Smooth muscle cell of the brain vasculature (primary cell): Measurements from ENCODE around the gene EGR1.
"Not testable (repeated sequence)": the region's sequence is repeated elsewhere in the genome, so short reads cannot be mapped to it uniquely, and the experiment has no call there.

Source experiments
- DNase-seq: peaks from one replicate; pipeline ENCODE4 v3.0.0-alpha.2; 2012; ENCODE audit warnings: low read depth, low spot score

Gene EGR1

DNA sequence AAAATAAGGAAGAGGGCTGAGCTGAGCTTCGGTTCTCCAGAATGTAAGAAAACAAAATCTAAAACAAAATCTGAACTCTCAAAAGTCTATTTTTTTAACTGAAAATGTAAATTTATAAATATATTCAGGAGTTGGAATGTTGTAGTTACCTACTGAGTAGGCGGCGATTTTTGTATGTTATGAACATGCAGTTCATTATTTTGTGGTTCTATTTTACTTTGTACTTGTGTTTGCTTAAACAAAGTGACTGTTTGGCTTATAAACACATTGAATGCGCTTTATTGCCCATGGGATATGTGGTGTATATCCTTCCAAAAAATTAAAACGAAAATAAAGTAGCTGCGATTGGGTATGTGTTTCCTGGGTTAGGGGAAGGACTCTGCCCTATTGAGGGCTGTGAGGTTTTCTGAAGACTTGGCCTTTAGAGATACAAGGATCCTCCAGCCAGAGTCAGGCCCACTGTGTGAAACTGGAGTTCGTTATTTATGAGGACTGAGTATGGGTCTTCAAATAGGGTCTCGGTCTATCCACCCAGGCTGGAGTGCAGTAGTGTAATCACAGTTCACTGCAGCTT is 3.8 kb downstream of the EGR1 start:
- no peak for DNase-seq

DNA sequence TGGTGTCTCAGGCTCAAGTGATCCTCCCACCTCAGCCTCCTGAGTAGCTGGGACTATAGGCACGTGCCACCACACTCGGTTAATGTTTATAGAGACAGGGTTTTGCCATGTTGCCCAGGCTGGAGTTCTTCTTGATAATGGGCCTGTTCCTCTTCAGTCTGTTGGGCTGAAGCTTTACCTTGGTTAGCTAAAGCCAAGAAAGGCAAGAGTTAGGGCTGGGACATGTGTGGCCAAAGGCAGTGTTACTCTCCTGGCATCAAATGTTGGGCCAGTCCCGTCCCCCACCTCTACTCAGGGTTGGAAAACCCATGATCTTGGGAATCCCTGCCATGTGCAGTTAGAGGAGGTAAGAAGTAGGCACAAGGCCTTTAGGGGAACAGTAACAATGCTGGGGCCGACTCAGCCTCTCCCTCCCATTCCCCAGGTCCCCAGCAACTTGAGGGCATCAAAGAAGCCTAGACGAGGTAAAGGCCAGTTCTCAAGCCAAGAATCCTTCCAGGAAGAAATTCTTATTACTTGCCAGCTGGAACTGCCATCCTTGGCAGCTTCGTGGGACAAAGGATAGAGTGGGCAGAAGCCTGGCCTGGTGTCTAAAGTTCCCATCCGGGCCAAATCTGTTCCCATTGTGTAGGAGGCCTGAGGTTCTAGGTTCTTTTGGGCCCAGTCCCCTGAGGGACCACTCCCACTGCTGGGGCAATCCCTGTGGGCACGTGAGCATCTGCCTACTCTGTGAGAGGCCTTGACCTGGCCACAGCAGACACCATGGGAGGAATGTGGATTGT is 4.5 kb downstream of the EGR1 start:
- no peak for DNase-seq

DNA sequence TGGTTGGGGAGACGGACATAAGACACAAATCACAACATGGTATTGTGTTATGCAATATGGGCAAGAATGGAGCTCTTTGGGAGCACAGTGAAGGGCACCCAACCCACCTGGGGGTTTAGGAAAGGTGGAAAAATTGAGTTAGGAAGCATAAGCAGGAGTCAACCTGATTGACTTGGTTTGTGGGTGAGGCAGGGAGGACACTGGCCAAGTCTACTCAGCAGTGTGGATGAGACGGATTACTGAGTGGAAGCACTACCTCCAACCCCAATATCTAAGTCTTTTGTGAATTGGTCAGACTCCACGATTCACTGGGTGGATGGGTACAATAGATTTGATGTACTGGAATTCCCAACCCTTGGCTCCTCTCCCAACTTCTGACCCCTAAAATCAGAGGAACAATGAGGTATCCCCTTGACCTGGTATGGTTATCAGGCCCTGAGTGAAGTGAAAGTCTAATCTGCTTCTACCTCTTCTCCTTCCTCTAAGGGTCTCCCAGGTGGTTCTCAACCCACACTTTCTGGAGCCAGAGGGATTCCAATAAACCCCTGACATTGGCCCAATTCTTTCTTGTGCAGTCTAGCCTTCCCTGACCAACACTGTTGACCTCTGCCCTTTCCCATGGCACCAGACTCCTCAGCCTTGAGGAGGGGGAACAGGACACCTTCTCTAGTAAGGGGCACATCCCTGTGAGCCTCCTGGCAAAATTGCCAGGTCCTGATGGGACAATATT is 5.2 kb downstream of the EGR1 start:
- no peak for DNase-seq

GRCh38 chr5:138471052-138471361 is 5.7 kb downstream of the EGR1 start:
- DNase-seq, result no peak

DNA sequence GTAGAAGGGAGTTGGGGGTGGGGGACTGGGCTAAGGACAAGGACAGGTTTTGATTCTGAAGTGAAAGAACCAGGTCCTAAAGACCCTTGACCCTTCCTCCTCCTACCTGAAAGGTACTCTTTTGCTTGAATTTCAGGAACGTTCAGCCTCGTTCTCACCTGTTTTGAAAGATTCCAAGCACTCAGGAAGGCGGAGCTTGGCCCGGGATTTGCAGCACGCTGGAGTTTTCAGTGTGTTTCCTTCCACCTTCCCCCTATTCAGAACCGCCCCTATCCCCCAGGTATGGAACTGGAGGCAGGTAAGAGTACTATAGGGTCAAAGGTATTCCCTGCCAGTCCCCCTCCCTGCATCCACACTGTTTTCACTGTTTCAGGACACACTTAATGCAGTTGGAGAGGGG is 7.1 kb downstream of the EGR1 start:
- no peak for DNase-seq

GRCh38 chr5:138473151-138473550 is 7.9 kb downstream of the EGR1 start:
- not testable (repeated sequence) for DNase-seq

- no peak for DNase-seq
Measured at GRCh38 chr5:138476918-138477317, 11.6 kb downstream of the EGR1 start.

DNA sequence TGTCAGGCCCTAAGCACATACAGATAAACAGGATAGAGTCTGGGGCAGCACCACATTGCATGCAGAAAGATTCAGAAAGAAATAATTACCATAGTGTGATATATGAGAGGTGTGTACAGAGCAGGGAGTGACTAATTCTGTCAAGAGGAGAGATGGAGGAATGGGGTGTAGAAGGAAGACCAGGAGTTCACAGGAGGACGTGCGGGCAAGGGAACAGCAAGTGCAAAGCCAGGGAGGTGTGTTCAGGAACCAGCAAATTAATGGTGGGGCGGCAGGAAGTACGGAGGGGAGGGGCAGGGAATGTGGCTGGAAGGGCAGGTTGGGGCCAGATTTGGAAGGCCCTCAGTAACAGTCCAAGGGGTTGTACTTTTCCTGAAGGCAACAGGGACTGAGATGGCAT is 17.4 kb downstream of the EGR1 start:
- DNase-seq, result no peak

DNA sequence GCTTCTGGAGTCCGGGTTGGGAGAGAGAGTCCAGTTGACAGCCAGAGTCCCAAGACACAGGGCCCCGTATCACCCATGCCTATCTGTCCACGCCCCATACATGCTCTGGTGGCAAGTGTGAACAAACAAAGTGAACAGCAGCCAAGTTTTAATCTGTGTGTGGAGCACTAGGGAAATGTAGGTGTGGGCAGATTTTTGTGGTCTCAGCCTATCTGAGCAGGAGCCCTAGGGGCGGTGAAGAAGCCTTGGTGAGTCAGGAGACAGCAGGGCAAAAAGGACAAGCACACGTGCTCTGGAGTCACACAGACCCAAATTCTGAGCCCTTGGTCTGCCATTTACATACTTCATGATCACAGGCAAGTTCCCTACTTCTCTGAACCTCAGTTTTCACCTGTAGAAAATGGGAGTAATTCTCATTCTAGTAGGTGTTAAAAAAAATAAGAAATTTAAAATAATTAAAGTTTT is 23.2 kb downstream of the EGR1 start:
- DNase-seq, result no peak

GRCh38 chr5:138489683-138490061 is 24.4 kb downstream of the EGR1 start:
- DNase-seq, result no peak

DNA sequence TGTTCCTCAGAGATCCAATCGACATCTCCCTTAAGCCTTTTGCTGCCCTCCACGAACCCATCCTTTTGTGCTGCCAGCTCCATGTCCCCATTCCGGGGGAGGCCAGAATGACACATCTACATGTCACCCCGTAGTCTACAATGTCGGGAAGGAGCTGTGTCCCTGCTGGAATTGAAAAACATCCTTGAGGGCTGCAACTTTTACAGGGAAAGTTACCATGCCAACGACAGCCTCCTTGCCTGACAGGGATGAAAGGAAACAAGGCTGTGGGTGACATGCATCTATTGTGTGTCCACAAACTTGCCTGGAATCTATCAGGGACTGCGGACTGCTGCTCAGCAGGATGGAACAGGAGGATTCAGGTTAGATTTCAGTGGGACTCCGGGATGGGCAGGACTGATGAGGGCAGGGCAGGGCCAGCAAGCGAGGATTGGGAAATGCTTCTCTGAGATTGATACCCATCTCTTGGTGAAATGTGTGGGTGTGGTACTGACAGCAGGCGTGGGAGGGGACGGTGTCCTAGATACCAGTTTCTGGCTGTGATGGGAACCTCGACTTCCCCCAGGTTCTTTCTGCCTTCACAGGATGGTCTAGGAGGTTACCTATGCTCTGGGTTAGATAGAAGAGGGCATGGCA is 25.5 kb downstream of the EGR1 start:
- no peak for DNase-seq

GRCh38 chr5:138491284-138491648 is 26.0 kb downstream of the EGR1 start:
- no peak for DNase-seq

GRCh38 chr5:138491669-138492559 is 26.6 kb downstream of the EGR1 start:
- DNase-seq, result peak; percentile 64

DNA sequence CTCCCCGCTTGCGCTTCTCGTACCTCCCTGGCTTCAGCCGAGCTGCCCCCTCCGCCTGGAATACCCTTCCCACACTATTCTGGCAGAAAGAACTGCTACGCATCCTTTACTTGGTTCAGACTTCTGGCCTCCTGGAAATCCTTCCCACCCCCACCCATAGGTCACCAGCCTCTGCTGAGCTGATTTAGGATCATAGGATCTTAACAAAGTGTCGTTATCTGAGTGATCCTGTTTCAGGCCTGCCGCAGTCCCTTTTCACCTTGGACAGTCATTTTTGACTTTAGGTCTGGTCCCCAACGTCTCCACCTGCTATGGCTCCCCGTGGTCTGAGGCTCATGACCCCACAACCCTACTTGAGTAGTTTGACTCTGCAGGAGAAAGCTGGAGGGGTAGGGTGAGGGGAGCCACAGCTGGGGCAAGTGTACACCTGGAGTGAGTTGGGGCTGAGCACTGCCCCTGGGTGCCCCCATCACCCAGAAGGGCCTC is 27.3 kb downstream of the EGR1 start:
- no peak for DNase-seq

GRCh38 chr5:138495351-138495750 is 30.1 kb downstream of the EGR1 start:
- no peak for DNase-seq

- no peak for DNase-seq
Measured at GRCh38 chr5:138498376-138498775, 33.1 kb downstream of the EGR1 start.

GRCh38 chr5:138502121-138502520 is 36.8 kb downstream of the EGR1 start:
- DNase-seq, result no peak

GRCh38 chr5:138502521-138502920 is 37.2 kb downstream of the EGR1 start:
- DNase-seq, result no peak

GRCh38 chr5:138503487-138504270 is 38.4 kb downstream of the EGR1 start:
- peak; percentile 24 for DNase-seq

- no peak for DNase-seq
Measured at GRCh38 chr5:138504799-138505198, 39.5 kb downstream of the EGR1 start.
